GM12878 (cell line): ENCODE data around the gene CENPF. TPM values are rescaled to one million over a fixed set of nuclear protein-coding genes. Genes with fewer than 3 reads are reported as not detected.
A peak's percentile ranks its signal among the peaks of the same experiment; 100 is the strongest.

Experiments used
- ATAC-seq: fragments of 200-7000 bp; cut with Tn5 transposase; 3 replicates; pipeline ENCODE4 v1.9.1; 2020; ENCODE audit warnings: mild to moderate bottlenecking, moderate library complexity
- BruUV-seq: library from RNA; stranded (reverse); fragments of 400-500 nt; replicated peaks from 2 replicates; lab custom pipeline; 2021; lab: Mats Ljungman, UMichigan
- CTCF ChIA-PET: fragments of 300-600 bp; sonication (Branson Sonifier 250); formaldehyde crosslinking; extraction: SDS; loops from one replicate; lab custom pipeline; 2021; ENCODE audit warnings: inconsistent platforms; lab: Yijun Ruan, JAX
- POLR2A ChIA-PET: fragments of 350-600 bp; formaldehyde crosslinking; extraction: SDS; loops from one replicate; lab custom pipeline; 2021; ENCODE audit warnings: inconsistent platforms; lab: Charles Lee
- RAD21 ChIA-PET: fragments of 300-600 bp; sonication (Branson Sonifier 250); formaldehyde crosslinking; loops from one replicate; lab custom pipeline; 2023; ENCODE audit warnings: antibody characterized with exemption; ENCODE audit not compliant: unreplicated experiment; lab: Charles Lee
- SMC1A ChIA-PET: fragments of 300-600 bp; sonication (Branson Sonifier 250); formaldehyde crosslinking; loops from one replicate; lab custom pipeline; 2023; ENCODE audit not compliant: unreplicated experiment, uncharacterized antibody; lab: Charles Lee
- DNase-seq: peaks from one replicate; pipeline ENCODE4 v3.0.0-alpha.2; 2011; ENCODE audit warnings: low read depth, low spot score
- FAIRE-seq: peaks from 3 replicates; lab custom pipeline; 2011; peaks lifted over from hg19 to GRCh38; lab: Jason Lieb, UNC
- H2AFZ ChIP-seq: 2 replicates; pipeline ENCODE4 v1.6.0; 2011; ENCODE audit warnings: low read depth, low read length, control low read depth; ENCODE audit not compliant: control insufficient read depth
- H3K27ac ChIP-seq: 2 replicates; pipeline ENCODE4 v1.5.1; 2011; ENCODE audit warnings: control low read depth; ENCODE audit not compliant: control insufficient read depth, insufficient read depth
- H3K27me3 ChIP-seq, 2 experiments: replicated peaks in 1 of 2; 2 replicates each; pipeline versions ENCODE4 v1.6.0 to v1.6.1; 2011; ENCODE audit warnings: low read length in 1 of 2; ENCODE audit not compliant: control insufficient read depth in 2 of 2, insufficient read depth in 2 of 2
- H3K36me3 ChIP-seq, 2 experiments: 2 replicates each; pipeline ENCODE4 v1.5.1; 2011; ENCODE audit warnings: low read length in 1 of 2; ENCODE audit not compliant: control insufficient read depth in 2 of 2, insufficient read depth in 2 of 2
- H3K4me1 ChIP-seq: 2 replicates; pipeline ENCODE4 v1.6.1; 2011; ENCODE audit warnings: mild to moderate bottlenecking, low read length, moderate library complexity, mixed read lengths; ENCODE audit not compliant: control insufficient read depth, insufficient read depth
- H3K4me2 ChIP-seq: 2 replicates; pipeline ENCODE4 v1.6.0; 2011; ENCODE audit warnings: control low read depth; ENCODE audit not compliant: control insufficient read depth, insufficient read depth
- H3K4me3 ChIP-seq: fragments of 200-600 bp; sonication (generic); 2 replicates; pipeline ENCODE4 v1.5.1; 2016
- H3K79me2 ChIP-seq: 2 replicates; pipeline ENCODE4 v1.6.0; 2011; ENCODE audit warnings: low read length; ENCODE audit not compliant: control insufficient read depth, insufficient read depth
- H3K9ac ChIP-seq: 2 replicates; pipeline ENCODE4 v1.8.0; 2011; ENCODE audit warnings: low read length, control low read depth, mixed read lengths; ENCODE audit not compliant: control insufficient read depth, insufficient read depth
- H3K9me3 ChIP-seq: replicated peaks from 3 replicates; pipeline ENCODE4 v1.5.1; 2011; ENCODE audit warnings: mild to moderate bottlenecking, low read length; ENCODE audit not compliant: control insufficient read depth, insufficient read depth
- H4K20me1 ChIP-seq: 2 replicates; pipeline ENCODE4 v1.6.0; 2011; ENCODE audit not compliant: control insufficient read depth, insufficient read depth
- CREB1 ChIP-seq: IDR thresholded peaks from 2 replicates; pipeline ENCODE4 v1.6.1; 2012; ENCODE audit warnings: low read depth, mild to moderate bottlenecking, inconsistent platforms
- CREM ChIP-seq: IDR thresholded peaks from 2 replicates; pipeline ENCODE4 v1.6.1; 2014; ENCODE audit warnings: antibody characterized with exemption, low read depth
- HCFC1 ChIP-seq: fragments of 150-350 bp; IDR thresholded peaks from 2 replicates; pipeline ENCODE4 v1.6.1; 2014; ENCODE audit warnings: low read length
- KAT2A ChIP-seq: conservative IDR thresholded peaks from 2 replicates; pipeline ENCODE4 v1.6.1; 2011; ENCODE audit warnings: low read depth, low read length; ENCODE audit not compliant: control insufficient read depth
- MAX ChIP-seq: IDR thresholded peaks from 2 replicates; pipeline ENCODE4 v1.6.1; 2012; ENCODE audit warnings: low read depth, low read length, improper control_type of control experiment
- NR2C1 ChIP-seq: fragments of 450-650 bp; IDR thresholded peaks from 2 replicates; pipeline ENCODE4 v1.6.1; 2017; ENCODE audit warnings: antibody characterized with exemption, mild to moderate bottlenecking, moderate library complexity
- PAX5 ChIP-seq: IDR thresholded peaks from 2 replicates; pipeline ENCODE4 v1.6.1; 2011; ENCODE audit warnings: low read depth, low read length, borderline replicate concordance
- RUNX3 ChIP-seq: IDR thresholded peaks from 2 replicates; pipeline ENCODE4 v1.6.1; 2012; ENCODE audit warnings: low read length, inconsistent platforms
- SMAD1 ChIP-seq: fragments of 450-650 bp; IDR thresholded peaks from 2 replicates; pipeline ENCODE4 v1.6.1; 2018; ENCODE audit warnings: mild to moderate bottlenecking, low read depth; ENCODE audit not compliant: partially characterized antibody
- SUZ12 ChIP-seq: fragments of 200-600 bp; sonication (generic); IDR thresholded peaks from one replicate; pipeline ENCODE4 v1.6.1; 2018; ENCODE audit warnings: antibody characterized with exemption, mild to moderate bottlenecking; ENCODE audit not compliant: unreplicated experiment
- TCF3 ChIP-seq: IDR thresholded peaks from 2 replicates; pipeline ENCODE4 v1.6.1; 2012; ENCODE audit warnings: low read depth, mild to moderate bottlenecking, low read length, borderline replicate concordance; ENCODE audit not compliant: insufficient read depth
- TCF7 ChIP-seq: IDR thresholded peaks from 2 replicates; pipeline ENCODE4 v1.6.1; 2014; ENCODE audit warnings: antibody characterized with exemption, borderline replicate concordance
- YBX1 ChIP-seq: fragments of 450-650 bp; IDR thresholded peaks from 2 replicates; pipeline ENCODE4 v1.6.1; 2016; ENCODE audit warnings: antibody characterized with exemption
- YY1 ChIP-seq: IDR thresholded peaks from 2 replicates; pipeline ENCODE4 v1.6.1; 2011; ENCODE audit warnings: low read depth, mild to moderate bottlenecking, low read length
- ZNF207 ChIP-seq: fragments of 450-650 bp; IDR thresholded peaks from 2 replicates; pipeline ENCODE4 v1.6.1; 2014; ENCODE audit warnings: antibody characterized with exemption, mild to moderate bottlenecking, borderline replicate concordance
- WGBS: methylation state at CpG from one replicate; pipeline ENCODE4 v1.1.6; 2016; ENCODE audit warnings: low lambda C conversion rate; ENCODE audit not compliant: insufficient replicate concordance, insufficient coverage; ENCODE audit errors: missing lambda C conversion rate; 5-methylcytosine and 5-hydroxymethylcytosine counted together
- in situ Hi-C: fragments of 300-500 bp; cut with MboI; formaldehyde crosslinking; loops from 9 replicates; pipeline ENCODE4 v1.14.3; 2018; ENCODE audit warnings: mixed read lengths
- intact Hi-C: fragments of 100-400 bp; cut with micrococcal nuclease; formaldehyde crosslinking; loops from one replicate; pipeline ENCODE4 v1.14.2; 2022; ENCODE audit not compliant: unreplicated experiment
- polyA plus RNA-seq, 11 experiments: library from polyadenylated mRNA; depleted of rRNA in 4 of 11; unstranded in 6 of 11; stranded (reverse) in 5 of 11; fragments of >200 nt; fragmentation: Nextera tagmentation in 4 of 11; fragmentation: Illumina TruSeq in 1 of 11; extraction: Ambion mirVana in 4 of 11; extraction: Trizol in 1 of 11; gene quantifications; 1 replicate in 1 of 11; 2 replicates in 10 of 11; pipeline versions ENCODE4 v1.2.1 to v1.2.3, GENCODE V29; 2011 to 2016; ENCODE audit warnings: inconsistent platforms in 2 of 11, missing spikeins in 2 of 11, low read depth in 1 of 11
- total RNA-seq, 4 experiments: library from RNA; depleted of rRNA in 3 of 4; stranded (reverse); fragments of >200 nt in 3 of 4; fragmentation: Illumina TruSeq in 1 of 4; extraction: Trizol in 1 of 4; gene quantifications; 2 replicates each; pipeline versions ENCODE4 v1.2.1 to v1.2.3, GENCODE V29; 2013 to 2021
- TF ChIP-seq, protein P1 (sequence below): IDR thresholded peaks from 2 replicates; pipeline ENCODE4 v1.6.1; 2011; ENCODE audit warnings: borderline replicate concordance, low read depth, mild to moderate bottlenecking, moderate library complexity, mixed read lengths, low read length; ENCODE audit not compliant: insufficient read depth; ENCODE audit errors: extremely low read length

The CENPF gene
- total and polyA plus RNA-seq, 10 of the 15 experiments (the other 5 are each of a cell fraction or from before 2014, with no cell fraction given) = 26.0 to 132 (median 70.5) TPM

- H2AFZ ChIP-seq = no peak overlapping the region
- in situ Hi-C loops = loop anchor here (10.0 kb wide), 1 partner anchor 893 kb away; no protein-coding TSS in a partner anchor
- no peak overlapping the region for H3K4me2 ChIP-seq
- RAD21 ChIA-PET = no interaction called here
- no peaks in the 10 kb centered on the region for H3K27me3 ChIP-seq
- SMC1A ChIA-PET = interaction anchor here (0.6 to 0.9 kb wide), 2 partner anchors 9 to 302 kb away, joined by 3 read pairs; no protein-coding TSS in a partner anchor
- ATAC-seq = peak; percentile 38; the same call in 2 of the 3 replicates
- FAIRE-seq = no peak
- BruUV-seq = no TSS peak
- no peak overlapping the region for H3K9ac ChIP-seq
- CTCF ChIA-PET = interaction anchor here (0.7 to 1.2 kb wide), 4 partner anchors 18 to 300 kb away, joined by 3 to 4 read pairs (median 3); no protein-coding TSS in a partner anchor
- peaks cover 6 to 28% of the 10 kb centered on the region in 2 experiments for H3K36me3 ChIP-seq
- no peaks in the 10 kb centered on the region for H4K20me1 ChIP-seq
- no peaks in the 10 kb centered on the region for H3K4me1 ChIP-seq
- no peaks in the 10 kb centered on the region for H3K9me3 ChIP-seq
- H3K27ac ChIP-seq = no peak overlapping the region
- TF ChIP-seq TCF7 = 0 out of 2 replicates have a peak, but pooled peaks have one; percentile 38
- no peak for TF ChIP-seq KAT2A
- 0 out of 2 replicates have a peak, but pooled peaks have one; percentile 24 for TF ChIP-seq CREM
- TF ChIP-seq HCFC1 = no peak
- TF ChIP-seq, protein P1, sequence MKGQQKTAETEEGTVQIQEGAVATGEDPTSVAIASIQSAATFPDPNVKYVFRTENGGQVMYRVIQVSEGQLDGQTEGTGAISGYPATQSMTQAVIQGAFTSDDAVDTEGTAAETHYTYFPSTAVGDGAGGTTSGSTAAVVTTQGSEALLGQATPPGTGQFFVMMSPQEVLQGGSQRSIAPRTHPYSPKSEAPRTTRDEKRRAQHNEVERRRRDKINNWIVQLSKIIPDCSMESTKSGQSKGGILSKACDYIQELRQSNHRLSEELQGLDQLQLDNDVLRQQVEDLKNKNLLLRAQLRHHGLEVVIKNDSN = no peak
- TF ChIP-seq RUNX3 = peak; percentile 52
- intact Hi-C loops = no loop called here
- WGBS = 43% methylated on average over 4 of the region's 4 CpGs
- POLR2A ChIA-PET = no interaction called here
- H3K4me3 ChIP-seq = no peak overlapping the region
- DNase-seq = no peak
- H3K79me2 ChIP-seq = no peaks in the 10 kb centered on the region
Observed at GRCh38 chr1:214632091-214632490, 29.1 kb downstream of the CENPF start.

DNA sequence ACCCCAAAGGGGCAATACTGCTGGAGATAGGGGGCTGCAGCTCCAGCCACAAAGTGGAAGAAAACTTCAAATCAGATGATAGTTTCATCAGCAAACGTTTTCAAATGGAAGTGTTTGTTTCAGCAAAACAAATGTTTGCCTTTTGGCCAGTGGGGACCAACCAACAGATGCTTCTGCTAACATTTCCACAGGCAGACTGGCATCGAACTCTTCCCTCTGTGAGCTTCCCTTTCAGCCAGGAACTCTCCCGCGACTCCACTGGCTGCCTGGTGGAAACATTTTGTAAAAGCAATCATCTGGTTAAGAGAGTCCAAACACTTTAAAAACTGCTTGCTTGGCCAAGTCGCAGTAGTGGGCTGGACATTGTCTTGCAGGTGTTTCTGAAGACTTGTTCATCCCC, 30.7 kb downstream of the CENPF start:
- Histone ChIP-seq H3K27me3 (no peaks in the 10 kb centered on the region), H3K36me3 (peaks cover 6 to 28% of the 10 kb centered on the region in 2 experiments), H3K4me2 (no peak overlapping the region), H2AFZ (no peak overlapping the region), H3K9me3 (no peaks in the 10 kb centered on the region), H4K20me1 (no peaks in the 10 kb centered on the region), H3K79me2 (no peaks in the 10 kb centered on the region), H3K27ac (no peak overlapping the region), H3K4me1 (no peaks in the 10 kb centered on the region), H3K9ac (no peak overlapping the region), H3K4me3 (no peak overlapping the region)
- FAIRE-seq (no peak), ATAC-seq (no peak), DNase-seq (no peak)
- ChIA-PET SMC1A (no interaction called here), POLR2A (no interaction called here), CTCF (interaction anchor here (0.6 kb wide), 1 partner anchor 63 kb away, joined by 3 read pairs; no protein-coding TSS in a partner anchor), RAD21 (no interaction called here)
- in situ Hi-C loops = loop anchor here (10.0 kb wide), 1 partner anchor 891 kb away; no protein-coding TSS in a partner anchor
- intact Hi-C loops = no loop called here
- no TSS peak for BruUV-seq
- 83% methylated on average over 5 of the region's 5 CpGs for WGBS
- TF ChIP-seq PAX5 (no peak), TCF3 (no peak), CREB1 (no peak), YY1 (no peak), NR2C1 (no peak), YBX1 (no peak), ZNF207 (no peak), MAX (no peak), SMAD1 (no peak), SUZ12 (no peak)
